HL-60 (cell line): ENCODE data around the gene ARMH3.

ENCODE experiments used
- DNase-seq, 2 experiments: peaks; one replicate each; pipeline ENCODE4 v3.0.0-alpha.2; 2010 to 2020; ENCODE audit warnings: low read depth in 1 of 2, low spot score in 1 of 2
- H3K27ac ChIP-seq: fragments of 250-450 bp; sonication (Bioruptor Pico); replicated peaks from 2 replicates; pipeline ENCODE4 v1.5.1; 2020; ENCODE audit warnings: mild to moderate bottlenecking, moderate library complexity
- H3K27me3 ChIP-seq: fragments of 250-450 bp; sonication (Bioruptor Pico); 2 replicates; pipeline ENCODE4 v1.5.1; 2021; ENCODE audit warnings: mild to moderate bottlenecking, moderate library complexity; ENCODE audit not compliant: insufficient read depth, poor library complexity, severe bottlenecking
- H3K4me3 ChIP-seq: replicated peaks from 2 replicates; pipeline ENCODE4 v1.5.1; 2011; ENCODE audit warnings: mild to moderate bottlenecking, control low read depth, low read length; ENCODE audit not compliant: insufficient read depth
- GABPA ChIP-seq: IDR thresholded peaks from 2 replicates; pipeline ENCODE4 v1.6.1; 2012; ENCODE audit warnings: low read depth
- POLR2AphosphoS5 ChIP-seq: IDR thresholded peaks from 2 replicates; pipeline ENCODE4 v1.6.1; 2012; ENCODE audit warnings: low read depth
- SPI1 ChIP-seq: IDR thresholded peaks from 2 replicates; pipeline ENCODE4 v1.6.1; 2012; ENCODE audit warnings: low read depth, mild to moderate bottlenecking, borderline replicate concordance
- TF ChIP-seq, protein P1 (sequence below): IDR thresholded peaks from one replicate; pipeline ENCODE4 v1.5.1; 2011; ENCODE audit warnings: low read length, control low read depth, inconsistent platforms; ENCODE audit not compliant: insufficient read depth
- TF ChIP-seq, protein P2 (sequence below): IDR thresholded peaks from 2 replicates; pipeline ENCODE4 v1.6.1; 2012; ENCODE audit warnings: low read depth; ENCODE audit not compliant: insufficient replicate concordance

Gene ARMH3

DNA sequence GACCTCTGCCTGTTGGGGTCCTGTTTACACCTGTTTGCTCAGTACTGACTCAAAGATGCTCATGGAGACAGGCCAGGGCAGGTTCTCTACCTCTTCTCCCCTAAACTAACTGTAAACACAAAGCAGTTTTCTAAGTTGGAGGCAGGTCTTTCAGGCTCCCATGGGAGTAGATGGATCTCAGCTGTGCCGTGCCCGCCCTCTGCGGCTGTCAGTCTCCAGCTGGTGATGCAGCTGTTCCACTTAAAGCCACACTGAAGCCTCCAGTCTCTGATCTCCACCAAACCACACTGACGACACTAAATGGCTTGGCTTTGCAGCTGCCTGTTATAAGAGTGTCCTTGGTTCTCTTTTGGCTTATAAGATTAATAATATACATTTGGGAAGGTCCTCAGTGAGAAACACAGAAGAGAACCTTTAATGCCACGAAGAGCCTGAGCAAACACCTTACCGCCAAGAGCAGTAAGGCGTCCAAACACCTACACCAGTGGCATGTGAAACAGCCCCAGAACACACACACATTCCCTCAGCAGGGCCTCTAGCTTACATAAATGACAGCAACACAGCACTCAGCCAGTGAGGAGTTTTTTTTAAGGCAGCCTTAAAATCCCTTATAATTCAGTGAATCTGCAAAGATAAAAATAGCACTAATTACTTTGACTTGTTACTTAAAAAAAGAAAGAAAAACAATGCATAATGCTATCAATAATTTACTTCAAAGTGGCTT, 152.0 kb downstream of the ARMH3 start:
- Histone ChIP-seq H3K27me3 (no peaks in the 10 kb centered on the region), H3K4me3 (no peak overlapping the region), H3K27ac (no peak overlapping the region)
- no peak for DNase-seq
- TF ChIP-seq, protein P1, sequence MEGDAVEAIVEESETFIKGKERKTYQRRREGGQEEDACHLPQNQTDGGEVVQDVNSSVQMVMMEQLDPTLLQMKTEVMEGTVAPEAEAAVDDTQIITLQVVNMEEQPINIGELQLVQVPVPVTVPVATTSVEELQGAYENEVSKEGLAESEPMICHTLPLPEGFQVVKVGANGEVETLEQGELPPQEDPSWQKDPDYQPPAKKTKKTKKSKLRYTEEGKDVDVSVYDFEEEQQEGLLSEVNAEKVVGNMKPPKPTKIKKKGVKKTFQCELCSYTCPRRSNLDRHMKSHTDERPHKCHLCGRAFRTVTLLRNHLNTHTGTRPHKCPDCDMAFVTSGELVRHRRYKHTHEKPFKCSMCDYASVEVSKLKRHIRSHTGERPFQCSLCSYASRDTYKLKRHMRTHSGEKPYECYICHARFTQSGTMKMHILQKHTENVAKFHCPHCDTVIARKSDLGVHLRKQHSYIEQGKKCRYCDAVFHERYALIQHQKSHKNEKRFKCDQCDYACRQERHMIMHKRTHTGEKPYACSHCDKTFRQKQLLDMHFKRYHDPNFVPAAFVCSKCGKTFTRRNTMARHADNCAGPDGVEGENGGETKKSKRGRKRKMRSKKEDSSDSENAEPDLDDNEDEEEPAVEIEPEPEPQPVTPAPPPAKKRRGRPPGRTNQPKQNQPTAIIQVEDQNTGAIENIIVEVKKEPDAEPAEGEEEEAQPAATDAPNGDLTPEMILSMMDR, result no peak
- TF ChIP-seq SPI1 (no peak), GABPA (no peak), POLR2AphosphoS5 (no peak)
- TF ChIP-seq, protein P2, sequence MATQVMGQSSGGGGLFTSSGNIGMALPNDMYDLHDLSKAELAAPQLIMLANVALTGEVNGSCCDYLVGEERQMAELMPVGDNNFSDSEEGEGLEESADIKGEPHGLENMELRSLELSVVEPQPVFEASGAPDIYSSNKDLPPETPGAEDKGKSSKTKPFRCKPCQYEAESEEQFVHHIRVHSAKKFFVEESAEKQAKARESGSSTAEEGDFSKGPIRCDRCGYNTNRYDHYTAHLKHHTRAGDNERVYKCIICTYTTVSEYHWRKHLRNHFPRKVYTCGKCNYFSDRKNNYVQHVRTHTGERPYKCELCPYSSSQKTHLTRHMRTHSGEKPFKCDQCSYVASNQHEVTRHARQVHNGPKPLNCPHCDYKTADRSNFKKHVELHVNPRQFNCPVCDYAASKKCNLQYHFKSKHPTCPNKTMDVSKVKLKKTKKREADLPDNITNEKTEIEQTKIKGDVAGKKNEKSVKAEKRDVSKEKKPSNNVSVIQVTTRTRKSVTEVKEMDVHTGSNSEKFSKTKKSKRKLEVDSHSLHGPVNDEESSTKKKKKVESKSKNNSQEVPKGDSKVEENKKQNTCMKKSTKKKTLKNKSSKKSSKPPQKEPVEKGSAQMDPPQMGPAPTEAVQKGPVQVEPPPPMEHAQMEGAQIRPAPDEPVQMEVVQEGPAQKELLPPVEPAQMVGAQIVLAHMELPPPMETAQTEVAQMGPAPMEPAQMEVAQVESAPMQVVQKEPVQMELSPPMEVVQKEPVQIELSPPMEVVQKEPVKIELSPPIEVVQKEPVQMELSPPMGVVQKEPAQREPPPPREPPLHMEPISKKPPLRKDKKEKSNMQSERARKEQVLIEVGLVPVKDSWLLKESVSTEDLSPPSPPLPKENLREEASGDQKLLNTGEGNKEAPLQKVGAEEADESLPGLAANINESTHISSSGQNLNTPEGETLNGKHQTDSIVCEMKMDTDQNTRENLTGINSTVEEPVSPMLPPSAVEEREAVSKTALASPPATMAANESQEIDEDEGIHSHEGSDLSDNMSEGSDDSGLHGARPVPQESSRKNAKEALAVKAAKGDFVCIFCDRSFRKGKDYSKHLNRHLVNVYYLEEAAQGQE, result no peak

DNA sequence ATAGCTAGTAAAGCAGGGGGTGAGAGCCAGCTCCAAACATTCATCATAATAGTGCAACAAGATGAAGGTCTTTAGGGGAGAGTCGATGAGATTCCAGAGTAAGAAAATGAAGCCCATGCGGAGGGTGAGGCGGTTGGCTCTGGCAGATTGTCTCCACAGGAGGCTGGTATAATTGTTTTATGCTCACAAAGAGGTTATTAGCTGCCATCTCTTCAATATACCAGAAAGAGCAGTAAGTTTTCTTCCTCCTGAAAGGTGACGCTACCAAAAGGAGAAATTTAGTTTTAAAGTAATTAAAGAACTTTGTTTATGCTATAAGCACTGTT, 153.2 kb downstream of the ARMH3 start:
- H3K4me3 ChIP-seq, result no peak overlapping the region
- TF ChIP-seq, protein P1, result no peak
- TF ChIP-seq SPI1 (no peak), GABPA (no peak)
- TF ChIP-seq, protein P2, result no peak
- DNase-seq, result no peak
- H3K27me3 ChIP-seq, result no peaks in the 10 kb centered on the region
- H3K27ac ChIP-seq, result no peak overlapping the region

DNA sequence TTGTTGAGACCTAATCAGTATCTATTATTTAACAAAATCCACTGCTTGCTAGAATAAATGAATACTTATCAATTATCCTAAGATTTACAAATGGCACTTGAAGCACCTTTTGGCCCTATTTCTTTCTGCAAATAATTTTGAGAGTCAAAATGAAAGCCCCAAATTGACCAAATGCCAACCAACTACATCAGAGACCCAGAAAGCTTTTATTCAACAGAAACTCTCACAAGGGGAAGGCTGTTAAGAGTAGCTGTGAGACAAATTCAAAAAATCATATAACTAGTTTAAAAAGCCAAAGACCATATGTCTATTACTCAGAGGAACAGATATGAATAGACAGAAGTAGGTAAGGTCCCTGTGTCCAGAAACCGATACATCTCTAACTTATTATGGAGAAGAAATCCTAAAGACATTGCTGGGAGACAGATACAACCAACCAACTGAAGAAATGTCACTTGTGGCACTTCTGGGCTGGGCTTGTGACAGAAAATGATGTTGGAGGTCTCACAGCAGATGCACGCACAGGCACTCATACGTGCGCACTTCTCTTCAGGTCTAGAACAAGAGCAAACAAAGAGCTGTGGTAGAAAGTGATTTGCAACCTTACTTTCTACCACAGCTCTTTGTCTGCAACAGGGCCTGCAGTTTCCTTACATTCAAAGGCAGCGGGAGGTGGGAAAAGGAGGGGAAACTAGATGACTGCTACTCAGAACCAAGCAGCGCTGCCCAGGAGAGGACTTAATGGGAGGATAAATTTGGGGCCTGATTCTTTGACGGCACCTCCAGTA, 153.7 kb downstream of the ARMH3 start:
- DNase-seq, result no peak
- no peak overlapping the region for H3K27ac ChIP-seq
- H3K27me3 ChIP-seq, result no peaks in the 10 kb centered on the region
- TF ChIP-seq, protein P2, result no peak
- TF ChIP-seq POLR2AphosphoS5, result no peak
- TF ChIP-seq, protein P1, result no peak
- TF ChIP-seq GABPA, result no peak
- no peak for TF ChIP-seq SPI1
- H3K4me3 ChIP-seq, result no peak overlapping the region
